Liver (tissue), 9 donors: ENCODE measurements around the gene EPB41L4A. TPM values are rescaled to one million over a fixed set of nuclear protein-coding genes. Genes with fewer than 3 reads are reported as not detected.

Source experiments
- DNase-seq: peaks from one replicate; pipeline ENCODE4 v3.0.0-alpha.2; 2017; ENCODE audit warnings: low spot score
- H3K27ac ChIP-seq, 2 donors: one replicate each; pipeline ENCODE4 v1.7.0; 2013; ENCODE audit warnings: inconsistent platforms in 2 of 2, low read length in 2 of 2, control low read depth in 1 of 2, low read depth in 1 of 2, mild to moderate bottlenecking in 1 of 2
- H3K27me3 ChIP-seq, 4 donors: one replicate each; pipeline versions ENCODE4 v1.6.1 to v1.7.0; 2013; ENCODE audit warnings: low read length in 3 of 4, inconsistent platforms in 1 of 4, mild to moderate bottlenecking in 1 of 4, moderate library complexity in 1 of 4; ENCODE audit not compliant: control insufficient read depth in 4 of 4, insufficient read depth in 4 of 4
- H3K36me3 ChIP-seq, 4 donors: one replicate each; pipeline versions ENCODE4 v1.6.1 to v1.7.0; 2013; ENCODE audit warnings: low read length in 3 of 4, mild to moderate bottlenecking in 3 of 4, low read depth in 1 of 4, moderate library complexity in 1 of 4; ENCODE audit not compliant: control insufficient read depth in 4 of 4, insufficient read depth in 3 of 4
- H3K4me1 ChIP-seq, 4 donors: one replicate each; pipeline versions ENCODE4 v1.6.1 to v1.7.0; 2013; ENCODE audit warnings: low read length in 3 of 4, mild to moderate bottlenecking in 3 of 4, moderate library complexity in 1 of 4; ENCODE audit not compliant: control insufficient read depth in 4 of 4, insufficient read depth in 4 of 4
- H3K4me3 ChIP-seq, 3 donors: one replicate each; pipeline versions ENCODE4 v1.6.1 to v1.7.0; 2013; ENCODE audit warnings: low read length in 3 of 3, control low read depth in 1 of 3, low read depth in 1 of 3, mild to moderate bottlenecking in 1 of 3
- H3K9ac ChIP-seq, 2 donors: one replicate each; pipeline ENCODE4 v1.7.0; 2013; ENCODE audit warnings: low read length in 2 of 2, mild to moderate bottlenecking in 2 of 2, moderate library complexity in 2 of 2, control low read depth in 1 of 2, low read depth in 1 of 2
- H3K9me3 ChIP-seq, 4 donors: one replicate each; pipeline versions ENCODE4 v1.6.1 to v1.7.0; 2013; ENCODE audit warnings: low read length in 3 of 4; ENCODE audit not compliant: control insufficient read depth in 4 of 4
- ATF3 ChIP-seq: IDR thresholded peaks from 2 replicates; pipeline ENCODE4 v1.6.1; 2016; ENCODE audit warnings: antibody characterized with exemption
- EGR1 ChIP-seq, 2 donors: IDR thresholded peaks; 2 replicates each; pipeline ENCODE4 v1.6.1; 2016 to 2018; ENCODE audit warnings: antibody characterized with exemption in 2 of 2, low read depth in 2 of 2
- FOXA1 ChIP-seq: IDR thresholded peaks from 2 replicates; pipeline ENCODE4 v1.6.1; 2016; ENCODE audit warnings: antibody characterized with exemption
- FOXA2 ChIP-seq: IDR thresholded peaks from 2 replicates; pipeline ENCODE4 v1.6.1; 2016; ENCODE audit warnings: antibody characterized with exemption
- GABPA ChIP-seq, 2 donors: IDR thresholded peaks in 1 of 2; conservative IDR thresholded peaks in 1 of 2; 2 replicates each; pipeline ENCODE4 v1.6.1; 2016; ENCODE audit warnings: antibody characterized with exemption in 2 of 2, mild to moderate bottlenecking in 1 of 2, moderate library complexity in 1 of 2
- HNF4A ChIP-seq, 2 donors: conservative IDR thresholded peaks; 2 replicates each; pipeline ENCODE4 v1.6.1; 2016; ENCODE audit warnings: antibody characterized with exemption in 2 of 2, mild to moderate bottlenecking in 2 of 2
- HNF4G ChIP-seq: IDR thresholded peaks from 2 replicates; pipeline ENCODE4 v1.6.1; 2016; ENCODE audit warnings: antibody characterized with exemption
- JUND ChIP-seq, 2 donors: IDR thresholded peaks; 2 replicates each; pipeline ENCODE4 v1.6.1; 2016; ENCODE audit warnings: antibody characterized with exemption in 2 of 2
- MAX ChIP-seq: IDR thresholded peaks from 2 replicates; pipeline ENCODE4 v1.6.1; 2016; ENCODE audit warnings: antibody characterized with exemption
- NR2F2 ChIP-seq: IDR thresholded peaks from 2 replicates; pipeline ENCODE4 v1.6.1; 2016; ENCODE audit warnings: antibody characterized with exemption
- RAD21 ChIP-seq, 2 donors: IDR thresholded peaks; 2 replicates each; pipeline ENCODE4 v1.6.1; 2016; ENCODE audit warnings: antibody characterized with exemption in 2 of 2, mild to moderate bottlenecking in 2 of 2
- REST ChIP-seq: IDR thresholded peaks from 2 replicates; pipeline ENCODE4 v1.6.1; 2016; ENCODE audit warnings: antibody characterized with exemption, mild to moderate bottlenecking
- RXRA ChIP-seq, 2 donors: IDR thresholded peaks; 2 replicates each; pipeline ENCODE4 v1.6.1; 2017 to 2018; ENCODE audit warnings: antibody characterized with exemption in 2 of 2, mild to moderate bottlenecking in 1 of 2
- SP1 ChIP-seq: IDR thresholded peaks from 2 replicates; pipeline ENCODE4 v1.6.1; 2018; ENCODE audit warnings: antibody characterized with exemption, mild to moderate bottlenecking
- YY1 ChIP-seq: IDR thresholded peaks from 2 replicates; pipeline ENCODE4 v1.6.1; 2016; ENCODE audit warnings: antibody characterized with exemption, mild to moderate bottlenecking
- WGBS: extraction: QIAGEN DNeasy Blood & Tissue Kit; methylation state at CpG from one replicate; pipeline ENCODE4 v1.1.7; 2013; 5-methylcytosine and 5-hydroxymethylcytosine counted together
- polyA plus RNA-seq, 2 donors: library from polyadenylated mRNA; stranded (reverse) in 1 of 2; unstranded in 1 of 2; fragments of 200-250 nt in 1 of 2; fragments of >200 nt in 1 of 2; fragmentation: Nextera tagmentation in 1 of 2; extraction: Ambion mirVana in 1 of 2; gene quantifications; one replicate each; pipeline versions ENCODE4 v1.2.1 to v1.2.3, GENCODE V29; 2013 to 2015
- total RNA-seq, 2 donors: library from RNA; depleted of rRNA; stranded (reverse); fragments of >200 nt; gene quantifications; one replicate each; pipeline ENCODE4 v1.2.3, GENCODE V29; 2014
- TF ChIP-seq, protein P1 (sequence below): IDR thresholded peaks from 2 replicates; pipeline ENCODE4 v1.6.1; 2016; ENCODE audit warnings: antibody characterized with exemption
- TF ChIP-seq, protein P2 (sequence below): fragments of 150-350 bp; IDR thresholded peaks from 2 replicates; pipeline ENCODE4 v1.5.1; 2017; ENCODE audit warnings: improper control_type of control experiment, low read depth, low read length; ENCODE audit not compliant: missing input control
- donor health status: healthy.
- donor health status: healthy.
- donor health status: healthy.
- donor health status: healthy.
- donor health status: healthy.

Gene EPB41L4A
- total and polyA plus RNA-seq, 4 donors: 1.1 to 8.0 (median 3.9) TPM

GRCh38 chr5:112142769-112143270 lies 276.3 kb downstream of the EPB41L4A start:
- Histone ChIP-seq H3K27ac (no peak overlapping the region), H3K9me3 (no peaks in the 10 kb centered on the region), H3K9ac (no peak overlapping the region), H3K36me3 (no peaks in the 10 kb centered on the region), H3K4me3 (no peak overlapping the region), H3K27me3 (peaks cover 0 to 3% (median 0%) of the 10 kb centered on the region in 4 donors), H3K4me1 (peaks cover 0 to 9% (median 3%) of the 10 kb centered on the region in 4 donors)
- 42% methylated on average over 3 of the region's 3 CpGs for WGBS
- no peak for DNase-seq
- TF ChIP-seq RXRA (IDR thresholded peaks at IDR 0.05) (no peak), GABPA (IDR thresholded peaks at IDR 0.05 in 1 of 2, conservative IDR thresholded peaks at IDR 0.05 in 1 of 2) (no peak), RAD21 (IDR thresholded peaks at IDR 0.05) (no peak), ATF3 (no peak), REST (no peak), EGR1 (IDR thresholded peaks at IDR 0.05; ENCODE audit: low read depth in 2 of 2) (no peak), JUND (IDR thresholded peaks at IDR 0.05) (no peak), NR2F2 (no peak), FOXA1 (no peak), SP1 (no peak), YY1 (no peak), HNF4G (no peak), FOXA2 (no peak), HNF4A (conservative IDR thresholded peaks at IDR 0.05) (no peak), MAX (no peak)
- TF ChIP-seq, protein P1, sequence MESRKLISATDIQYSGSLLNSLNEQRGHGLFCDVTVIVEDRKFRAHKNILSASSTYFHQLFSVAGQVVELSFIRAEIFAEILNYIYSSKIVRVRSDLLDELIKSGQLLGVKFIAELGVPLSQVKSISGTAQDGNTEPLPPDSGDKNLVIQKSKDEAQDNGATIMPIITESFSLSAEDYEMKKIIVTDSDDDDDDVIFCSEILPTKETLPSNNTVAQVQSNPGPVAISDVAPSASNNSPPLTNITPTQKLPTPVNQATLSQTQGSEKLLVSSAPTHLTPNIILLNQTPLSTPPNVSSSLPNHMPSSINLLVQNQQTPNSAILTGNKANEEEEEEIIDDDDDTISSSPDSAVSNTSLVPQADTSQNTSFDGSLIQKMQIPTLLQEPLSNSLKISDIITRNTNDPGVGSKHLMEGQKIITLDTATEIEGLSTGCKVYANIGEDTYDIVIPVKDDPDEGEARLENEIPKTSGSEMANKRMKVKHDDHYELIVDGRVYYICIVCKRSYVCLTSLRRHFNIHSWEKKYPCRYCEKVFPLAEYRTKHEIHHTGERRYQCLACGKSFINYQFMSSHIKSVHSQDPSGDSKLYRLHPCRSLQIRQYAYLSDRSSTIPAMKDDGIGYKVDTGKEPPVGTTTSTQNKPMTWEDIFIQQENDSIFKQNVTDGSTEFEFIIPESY: no peak
- TF ChIP-seq, protein P2, sequence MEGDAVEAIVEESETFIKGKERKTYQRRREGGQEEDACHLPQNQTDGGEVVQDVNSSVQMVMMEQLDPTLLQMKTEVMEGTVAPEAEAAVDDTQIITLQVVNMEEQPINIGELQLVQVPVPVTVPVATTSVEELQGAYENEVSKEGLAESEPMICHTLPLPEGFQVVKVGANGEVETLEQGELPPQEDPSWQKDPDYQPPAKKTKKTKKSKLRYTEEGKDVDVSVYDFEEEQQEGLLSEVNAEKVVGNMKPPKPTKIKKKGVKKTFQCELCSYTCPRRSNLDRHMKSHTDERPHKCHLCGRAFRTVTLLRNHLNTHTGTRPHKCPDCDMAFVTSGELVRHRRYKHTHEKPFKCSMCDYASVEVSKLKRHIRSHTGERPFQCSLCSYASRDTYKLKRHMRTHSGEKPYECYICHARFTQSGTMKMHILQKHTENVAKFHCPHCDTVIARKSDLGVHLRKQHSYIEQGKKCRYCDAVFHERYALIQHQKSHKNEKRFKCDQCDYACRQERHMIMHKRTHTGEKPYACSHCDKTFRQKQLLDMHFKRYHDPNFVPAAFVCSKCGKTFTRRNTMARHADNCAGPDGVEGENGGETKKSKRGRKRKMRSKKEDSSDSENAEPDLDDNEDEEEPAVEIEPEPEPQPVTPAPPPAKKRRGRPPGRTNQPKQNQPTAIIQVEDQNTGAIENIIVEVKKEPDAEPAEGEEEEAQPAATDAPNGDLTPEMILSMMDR: no peak
